ENCODE measurements around the gene LRIG2.
"Not testable (repeated sequence)": the region's sequence is repeated elsewhere in the genome, so short reads cannot be mapped to it uniquely, and the experiment has no call there.

The LRIG2 gene

GRCh38 chr1:113072141-113072756 is 749 bp upstream of the LRIG2 start:
- H3K36me3 ChIP-seq (ENCODE audit: control insufficient read depth, insufficient read depth, low read length): peaks cover 12% of the 10 kb centered on the region

GRCh38 chr1:113073479-113073950 is 517 bp downstream of the LRIG2 start:
- H3K27me3 ChIP-seq (ENCODE audit: control insufficient read depth, insufficient read depth, low read length): no peaks in the 10 kb centered on the region
- peaks cover 16% of the 10 kb centered on the region for H3K4me1 ChIP-seq (ENCODE audit: control insufficient read depth, insufficient read depth, low read length)
- H3K27ac ChIP-seq (ENCODE audit: low read depth, low read length): peak overlapping the region; percentile 97
- peak overlapping the region; percentile 87 for H3K4me3 ChIP-seq (ENCODE audit: low read depth, low read length)
- H3K9ac ChIP-seq (ENCODE audit: low read depth, low read length): peak overlapping the region; percentile 91
- H3K9me3 ChIP-seq (ENCODE audit: control insufficient read depth, insufficient read depth, low read length): no peaks in the 10 kb centered on the region
- peaks cover 23% of the 10 kb centered on the region for H3K36me3 ChIP-seq (ENCODE audit: control insufficient read depth, insufficient read depth, low read length)

More at GRCh38 chr1:113072141-113072756, 749 bp upstream of the LRIG2 start:
- peak overlapping the region; percentile 97 for H3K27ac ChIP-seq (ENCODE audit: low read depth, low read length)
- H3K4me1 ChIP-seq (ENCODE audit: control insufficient read depth, insufficient read depth, low read length): peaks cover 16% of the 10 kb centered on the region
- no peaks in the 10 kb centered on the region for H3K27me3 ChIP-seq (ENCODE audit: control insufficient read depth, insufficient read depth, low read length)
- H3K9me3 ChIP-seq (ENCODE audit: control insufficient read depth, insufficient read depth, low read length): no peaks in the 10 kb centered on the region; the same call in 1 of the 2 replicates
- peak overlapping the region; percentile 1; the same call in 1 of the 2 replicates for H3K9ac ChIP-seq (ENCODE audit: low read depth, low read length)
- H3K4me3 ChIP-seq (ENCODE audit: low read depth, low read length): peak overlapping the region; percentile 87

GRCh38 chr1:113074237-113074636 is 1.2 kb downstream of the LRIG2 start:
- H3K4me3 ChIP-seq (ENCODE audit: low read depth, low read length): peak overlapping the region; percentile 87
- no peak overlapping the region for H3K27ac ChIP-seq (ENCODE audit: low read depth, low read length)
- H3K27me3 ChIP-seq (ENCODE audit: control insufficient read depth, insufficient read depth, low read length): no peaks in the 10 kb centered on the region
- no peaks in the 10 kb centered on the region for H3K9me3 ChIP-seq (ENCODE audit: control insufficient read depth, insufficient read depth, low read length)
- peaks cover 16% of the 10 kb centered on the region for H3K4me1 ChIP-seq (ENCODE audit: control insufficient read depth, insufficient read depth, low read length)
- no peak overlapping the region for H3K9ac ChIP-seq (ENCODE audit: low read depth, low read length)
- H3K36me3 ChIP-seq (ENCODE audit: control insufficient read depth, insufficient read depth, low read length): peaks cover 30% of the 10 kb centered on the region

- not testable (repeated sequence) for H3K27ac ChIP-seq (ENCODE audit: low read depth, low read length); H3K4me3 ChIP-seq (ENCODE audit: low read depth, low read length); H3K9ac ChIP-seq (ENCODE audit: low read depth, low read length); H3K27me3 ChIP-seq (ENCODE audit: control insufficient read depth, insufficient read depth, low read length); H3K9me3 ChIP-seq (ENCODE audit: control insufficient read depth, insufficient read depth, low read length); H3K4me1 ChIP-seq (ENCODE audit: control insufficient read depth, insufficient read depth, low read length)
- H3K36me3 ChIP-seq (ENCODE audit: control insufficient read depth, insufficient read depth, low read length): peaks cover 39% of the 10 kb centered on the region
These were observed 5.0 kb downstream of the LRIG2 start for GRCh38 chr1:113077978-113078377.

- no peak overlapping the region for H3K9ac ChIP-seq (ENCODE audit: low read depth, low read length)
- H3K4me3 ChIP-seq (ENCODE audit: low read depth, low read length): no peak overlapping the region
- no peaks in the 10 kb centered on the region for H3K27me3 ChIP-seq (ENCODE audit: control insufficient read depth, insufficient read depth, low read length)
- H3K4me1 ChIP-seq (ENCODE audit: control insufficient read depth, insufficient read depth, low read length): peaks cover 2% of the 10 kb centered on the region; the same call in 1 of the 2 replicates
- H3K36me3 ChIP-seq (ENCODE audit: control insufficient read depth, insufficient read depth, low read length): peaks cover 36% of the 10 kb centered on the region
- H3K9me3 ChIP-seq (ENCODE audit: control insufficient read depth, insufficient read depth, low read length): no peaks in the 10 kb centered on the region
- no peak overlapping the region for H3K27ac ChIP-seq (ENCODE audit: low read depth, low read length)
These were observed 13.5 kb downstream of the LRIG2 start for GRCh38 chr1:113086541-113086940.

- peaks cover 2% of the 10 kb centered on the region; the same call in 1 of the 2 replicates for H3K4me1 ChIP-seq (ENCODE audit: control insufficient read depth, insufficient read depth, low read length)
- H3K36me3 ChIP-seq (ENCODE audit: control insufficient read depth, insufficient read depth, low read length): peaks cover 50% of the 10 kb centered on the region
- H3K9ac ChIP-seq (ENCODE audit: low read depth, low read length): no peak overlapping the region
- H3K27me3 ChIP-seq (ENCODE audit: control insufficient read depth, insufficient read depth, low read length): no peaks in the 10 kb centered on the region
- H3K9me3 ChIP-seq (ENCODE audit: control insufficient read depth, insufficient read depth, low read length): no peaks in the 10 kb centered on the region
- no peak overlapping the region for H3K27ac ChIP-seq (ENCODE audit: low read depth, low read length)
- H3K4me3 ChIP-seq (ENCODE audit: low read depth, low read length): no peak overlapping the region
These were observed 16.0 kb downstream of the LRIG2 start for GRCh38 chr1:113088972-113089371.

- no peaks in the 10 kb centered on the region for H3K9me3 ChIP-seq (ENCODE audit: control insufficient read depth, insufficient read depth, low read length)
- no peak overlapping the region for H3K9ac ChIP-seq (ENCODE audit: low read depth, low read length)
- no peak overlapping the region for H3K27ac ChIP-seq (ENCODE audit: low read depth, low read length)
- no peaks in the 10 kb centered on the region for H3K27me3 ChIP-seq (ENCODE audit: control insufficient read depth, insufficient read depth, low read length)
- no peak overlapping the region for H3K4me3 ChIP-seq (ENCODE audit: low read depth, low read length)
- peaks cover 2% of the 10 kb centered on the region; the same call in 1 of the 2 replicates for H3K4me1 ChIP-seq (ENCODE audit: control insufficient read depth, insufficient read depth, low read length)
- H3K36me3 ChIP-seq (ENCODE audit: control insufficient read depth, insufficient read depth, low read length): peaks cover 52% of the 10 kb centered on the region
These were observed 17.1 kb downstream of the LRIG2 start for GRCh38 chr1:113090051-113090450.

GRCh38 chr1:113091988-113092594 is 19.1 kb downstream of the LRIG2 start:
- no peaks in the 10 kb centered on the region for H3K27me3 ChIP-seq (ENCODE audit: control insufficient read depth, insufficient read depth, low read length)
- no peaks in the 10 kb centered on the region for H3K9me3 ChIP-seq (ENCODE audit: control insufficient read depth, insufficient read depth, low read length)
- H3K27ac ChIP-seq (ENCODE audit: low read depth, low read length): no peak overlapping the region
- no peak overlapping the region for H3K4me3 ChIP-seq (ENCODE audit: low read depth, low read length)
- H3K4me1 ChIP-seq (ENCODE audit: control insufficient read depth, insufficient read depth, low read length): peaks cover 2% of the 10 kb centered on the region; the same call in 1 of the 2 replicates
- no peak overlapping the region for H3K9ac ChIP-seq (ENCODE audit: low read depth, low read length)
- H3K36me3 ChIP-seq (ENCODE audit: control insufficient read depth, insufficient read depth, low read length): peaks cover 59% of the 10 kb centered on the region

GRCh38 chr1:113094506-113094905 is 21.5 kb downstream of the LRIG2 start:
- no peak overlapping the region for H3K27ac ChIP-seq (ENCODE audit: low read depth, low read length)
- no peaks in the 10 kb centered on the region for H3K9me3 ChIP-seq (ENCODE audit: control insufficient read depth, insufficient read depth, low read length)
- peaks cover 82% of the 10 kb centered on the region for H3K36me3 ChIP-seq (ENCODE audit: control insufficient read depth, insufficient read depth, low read length)
- no peaks in the 10 kb centered on the region for H3K27me3 ChIP-seq (ENCODE audit: control insufficient read depth, insufficient read depth, low read length)
- H3K4me3 ChIP-seq (ENCODE audit: low read depth, low read length): no peak overlapping the region
- no peak overlapping the region for H3K9ac ChIP-seq (ENCODE audit: low read depth, low read length)
- H3K4me1 ChIP-seq (ENCODE audit: control insufficient read depth, insufficient read depth, low read length): no peaks in the 10 kb centered on the region; the same call in 1 of the 2 replicates

- Histone ChIP-seq H3K4me1 (ENCODE audit: control insufficient read depth, insufficient read depth, low read length) (no peaks in the 10 kb centered on the region; the same call in 1 of the 2 replicates), H3K9me3 (ENCODE audit: control insufficient read depth, insufficient read depth, low read length) (no peaks in the 10 kb centered on the region), H3K4me3 (ENCODE audit: low read depth, low read length) (no peak overlapping the region), H3K27ac (ENCODE audit: low read depth, low read length) (no peak overlapping the region), H3K27me3 (ENCODE audit: control insufficient read depth, insufficient read depth, low read length) (no peaks in the 10 kb centered on the region), H3K36me3 (ENCODE audit: control insufficient read depth, insufficient read depth, low read length) (peaks cover 93% of the 10 kb centered on the region), H3K9ac (ENCODE audit: low read depth, low read length) (no peak overlapping the region)
These were observed 22.9 kb downstream of the LRIG2 start for GRCh38 chr1:113095790-113096455.

- no peaks in the 10 kb centered on the region for H3K27me3 ChIP-seq (ENCODE audit: control insufficient read depth, insufficient read depth, low read length)
- H3K4me3 ChIP-seq (ENCODE audit: low read depth, low read length): no peak overlapping the region
- H3K9me3 ChIP-seq (ENCODE audit: control insufficient read depth, insufficient read depth, low read length): no peaks in the 10 kb centered on the region
- H3K9ac ChIP-seq (ENCODE audit: low read depth, low read length): no peak overlapping the region
- H3K27ac ChIP-seq (ENCODE audit: low read depth, low read length): no peak overlapping the region
- H3K4me1 ChIP-seq (ENCODE audit: control insufficient read depth, insufficient read depth, low read length): no peaks in the 10 kb centered on the region; the same call in 1 of the 2 replicates
- peaks cover 95% of the 10 kb centered on the region for H3K36me3 ChIP-seq (ENCODE audit: control insufficient read depth, insufficient read depth, low read length)
These were observed 23.5 kb downstream of the LRIG2 start for GRCh38 chr1:113096493-113096892.

All from HUES48 (cell line).